Measurements from ENCODE around the gene POU6F1.
A peak's percentile ranks its signal among the peaks of the same experiment; 100 is the strongest.

Gene POU6F1

DNA sequence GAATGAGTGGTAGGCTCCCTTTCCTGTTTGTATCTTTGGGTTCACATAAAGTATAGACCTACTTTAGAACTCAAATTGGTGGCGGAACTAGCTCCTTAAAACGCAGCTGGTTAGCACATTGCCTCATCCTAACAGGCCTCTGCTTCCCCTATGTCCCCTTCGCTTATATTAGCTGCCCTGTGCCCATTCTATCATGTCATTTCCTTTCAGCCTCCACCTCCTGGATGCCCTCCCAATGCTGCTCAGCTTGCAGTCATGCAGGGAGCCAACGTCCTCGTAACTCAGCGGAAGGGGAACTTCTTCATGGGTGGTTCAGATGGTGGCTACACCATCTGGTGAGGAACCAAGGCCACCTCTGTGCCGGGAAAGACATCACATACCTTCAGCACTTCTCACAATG lies 24.3 kb upstream of the POU6F1 start:
- H3K4me3 ChIP-seq (ENCODE audit: control insufficient read depth, low read depth, low read length), result no peak overlapping the region
- DNase-seq (ENCODE audit: low read depth), result no peak
- TF ChIP-seq, protein P1, sequence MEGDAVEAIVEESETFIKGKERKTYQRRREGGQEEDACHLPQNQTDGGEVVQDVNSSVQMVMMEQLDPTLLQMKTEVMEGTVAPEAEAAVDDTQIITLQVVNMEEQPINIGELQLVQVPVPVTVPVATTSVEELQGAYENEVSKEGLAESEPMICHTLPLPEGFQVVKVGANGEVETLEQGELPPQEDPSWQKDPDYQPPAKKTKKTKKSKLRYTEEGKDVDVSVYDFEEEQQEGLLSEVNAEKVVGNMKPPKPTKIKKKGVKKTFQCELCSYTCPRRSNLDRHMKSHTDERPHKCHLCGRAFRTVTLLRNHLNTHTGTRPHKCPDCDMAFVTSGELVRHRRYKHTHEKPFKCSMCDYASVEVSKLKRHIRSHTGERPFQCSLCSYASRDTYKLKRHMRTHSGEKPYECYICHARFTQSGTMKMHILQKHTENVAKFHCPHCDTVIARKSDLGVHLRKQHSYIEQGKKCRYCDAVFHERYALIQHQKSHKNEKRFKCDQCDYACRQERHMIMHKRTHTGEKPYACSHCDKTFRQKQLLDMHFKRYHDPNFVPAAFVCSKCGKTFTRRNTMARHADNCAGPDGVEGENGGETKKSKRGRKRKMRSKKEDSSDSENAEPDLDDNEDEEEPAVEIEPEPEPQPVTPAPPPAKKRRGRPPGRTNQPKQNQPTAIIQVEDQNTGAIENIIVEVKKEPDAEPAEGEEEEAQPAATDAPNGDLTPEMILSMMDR (IDR thresholded peaks at IDR 0.05; ENCODE audit: control insufficient read depth, insufficient read depth, low read depth, low read length, missing control alignments), result no peak

- H3K4me3 ChIP-seq (ENCODE audit: control insufficient read depth, low read depth, low read length), result no peak overlapping the region
- no peak for DNase-seq (ENCODE audit: low read depth)
- TF ChIP-seq, protein P1 (IDR thresholded peaks at IDR 0.05; ENCODE audit: control insufficient read depth, insufficient read depth, low read depth, low read length, missing control alignments), result no peak
Observed at GRCh38 chr12:51240971-51241370, 23.1 kb upstream of the POU6F1 start.

- DNase-seq (ENCODE audit: low read depth), result peak; percentile 77
- peak within 1 kb of the TSS; percentile 97 for H3K4me3 ChIP-seq (ENCODE audit: control insufficient read depth, low read depth, low read length)
- TF ChIP-seq, protein P1 (IDR thresholded peaks at IDR 0.05; ENCODE audit: control insufficient read depth, insufficient read depth, low read depth, low read length, missing control alignments), result peak; percentile 13
Observed at GRCh38 chr12:51238510-51239334, 20.9 kb upstream of the POU6F1 start, which contains the start of gene DAZAP2. DAZAP2 (plus strand) TSS chr12:51238826; CDS start chr12:51238908, 82 bp downstream.

- peak overlapping the region; percentile 97 for H3K4me3 ChIP-seq (ENCODE audit: control insufficient read depth, low read depth, low read length)
- DNase-seq (ENCODE audit: low read depth), result no peak
- TF ChIP-seq, protein P1 (IDR thresholded peaks at IDR 0.05; ENCODE audit: control insufficient read depth, insufficient read depth, low read depth, low read length, missing control alignments), result no peak
Observed at GRCh38 chr12:51238037-51238509, 20.2 kb upstream of the POU6F1 start.

DNA sequence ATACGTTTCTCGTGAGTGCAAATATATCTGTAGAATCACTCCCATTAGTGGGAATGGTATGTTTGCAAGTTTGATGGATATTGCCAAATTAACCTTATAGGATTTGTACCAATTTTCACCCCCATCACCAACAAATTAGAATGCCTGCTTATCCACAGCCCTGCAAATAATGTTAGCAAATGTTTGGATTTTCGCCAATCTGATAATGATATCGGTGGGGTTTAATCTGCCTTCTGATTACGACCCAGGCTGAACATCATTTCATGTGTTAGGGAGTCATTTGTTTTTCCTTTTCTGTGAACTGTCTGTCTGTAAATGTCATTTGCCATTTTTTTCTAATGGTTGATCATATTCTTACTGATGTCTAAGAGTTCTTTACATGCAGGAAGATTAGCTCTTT lies 16.7 kb upstream of the POU6F1 start:
- TF ChIP-seq, protein P1 (IDR thresholded peaks at IDR 0.05; ENCODE audit: control insufficient read depth, insufficient read depth, low read depth, low read length, missing control alignments), result no peak
- H3K4me3 ChIP-seq (ENCODE audit: control insufficient read depth, low read depth, low read length), result no peak overlapping the region
- no peak for DNase-seq (ENCODE audit: low read depth)

- TF ChIP-seq, protein P1 (IDR thresholded peaks at IDR 0.05; ENCODE audit: control insufficient read depth, insufficient read depth, low read depth, low read length, missing control alignments), result no peak
- DNase-seq (ENCODE audit: low read depth), result no peak
- no peak overlapping the region for H3K4me3 ChIP-seq (ENCODE audit: control insufficient read depth, low read depth, low read length)
Observed at GRCh38 chr12:51232642-51233041, 14.8 kb upstream of the POU6F1 start.

Data from AG09309 (cell line).